Measurements from ENCODE around the gene FLRT1. TPM values are rescaled to one million over a fixed set of nuclear protein-coding genes. Genes with fewer than 3 reads are reported as not detected.

The FLRT1 gene
- total RNA-seq, 1 experiment from 2014 or later = 1.4 TPM

Other genes with a start within 250 kb of the FLRT1 start
- 13.1 and 14.4 TPM in 2 replicates for gene SPINDOC, start 222.5 kb upstream of the FLRT1 start, total RNA-seq (2014; rRNA removed; shearing (Covaris generic))
- 8.2 and 10.1 TPM in 2 replicates for gene MARK2, start 196.8 kb upstream of the FLRT1 start, total RNA-seq (2014; rRNA removed; shearing (Covaris generic))
- gene RCOR2, start 118.8 kb upstream of the FLRT1 start, total RNA-seq (2014; rRNA removed; shearing (Covaris generic)) = 0.49 and 0.66 TPM in 2 replicates
- 6.1 and 10.5 TPM in 2 replicates for gene NAA40, start 96.9 kb upstream of the FLRT1 start, total RNA-seq (2014; rRNA removed; shearing (Covaris generic))
- gene COX8A, start 61.3 kb upstream of the FLRT1 start, total RNA-seq (2014; rRNA removed; shearing (Covaris generic)) = 745 and 794 TPM in 2 replicates
- 48.9 and 69.0 TPM in 2 replicates for gene OTUB1, start 49.5 kb upstream of the FLRT1 start, total RNA-seq (2014; rRNA removed; shearing (Covaris generic))
- 4.7 and 5.1 TPM in 2 replicates for gene MACROD1, start 130.2 kb downstream of the FLRT1 start, total RNA-seq (2014; rRNA removed; shearing (Covaris generic))
- gene STIP1, start 150.2 kb downstream of the FLRT1 start, total RNA-seq (2014; rRNA removed; shearing (Covaris generic)) = 258 and 296 TPM in 2 replicates
- not detected in 2 replicates for gene FERMT3, start 170.8 kb downstream of the FLRT1 start, total RNA-seq (2014; rRNA removed; shearing (Covaris generic))
- 56.1 and 62.3 TPM in 2 replicates for gene TRPT1, start 190.3 kb downstream of the FLRT1 start, total RNA-seq (2014; rRNA removed; shearing (Covaris generic))
- 39.6 and 47.9 TPM in 2 replicates for gene NUDT22, start 190.3 kb downstream of the FLRT1 start, total RNA-seq (2014; rRNA removed; shearing (Covaris generic))
- 2.5 and 4.5 TPM in 2 replicates for gene DNAJC4, start 194.6 kb downstream of the FLRT1 start, total RNA-seq (2014; rRNA removed; shearing (Covaris generic))
- gene VEGFB, start 198.7 kb downstream of the FLRT1 start, total RNA-seq (2014; rRNA removed; shearing (Covaris generic)) = 28.8 and 51.6 TPM in 2 replicates
- 65.7 and 97.7 TPM in 2 replicates for gene FKBP2, start 205.2 kb downstream of the FLRT1 start, total RNA-seq (2014; rRNA removed; shearing (Covaris generic))
- 242 and 321 TPM in 2 replicates for gene PPP1R14B, start 211.0 kb downstream of the FLRT1 start, total RNA-seq (2014; rRNA removed; shearing (Covaris generic))
- 10.8 and 12.6 TPM in 2 replicates for gene PLCB3, start 215.6 kb downstream of the FLRT1 start, total RNA-seq (2014; rRNA removed; shearing (Covaris generic))
- 86.4 and 90.5 TPM in 2 replicates for gene BAD, start 248.7 kb downstream of the FLRT1 start, total RNA-seq (2014; rRNA removed; shearing (Covaris generic))
- gene GPR137, start 249.9 kb downstream of the FLRT1 start, total RNA-seq (2014; rRNA removed; shearing (Covaris generic)) = 20.9 and 23.7 TPM in 2 replicates

All from H4 (cell line).